MM.1S (cell line): ENCODE results near the gene AMPD2.

Experiments used
- EZH2 ChIP-seq: fragments of 300-600 bp; sonication (generic); optimal IDR thresholded peaks from 2 replicates; pipeline ENCODE3; 2017; ENCODE audit warnings: low read depth, mild to moderate bottlenecking, antibody characterized with exemption, low read length, mixed read lengths
- TF ChIP-seq, protein P1 (sequence below): fragments of 300-600 bp; sonication (generic); IDR thresholded peaks from 2 replicates; pipeline ENCODE4 v1.5.1; 2016; ENCODE audit warnings: antibody characterized with exemption, low read length, mixed read lengths

- TF ChIP-seq, protein P1, sequence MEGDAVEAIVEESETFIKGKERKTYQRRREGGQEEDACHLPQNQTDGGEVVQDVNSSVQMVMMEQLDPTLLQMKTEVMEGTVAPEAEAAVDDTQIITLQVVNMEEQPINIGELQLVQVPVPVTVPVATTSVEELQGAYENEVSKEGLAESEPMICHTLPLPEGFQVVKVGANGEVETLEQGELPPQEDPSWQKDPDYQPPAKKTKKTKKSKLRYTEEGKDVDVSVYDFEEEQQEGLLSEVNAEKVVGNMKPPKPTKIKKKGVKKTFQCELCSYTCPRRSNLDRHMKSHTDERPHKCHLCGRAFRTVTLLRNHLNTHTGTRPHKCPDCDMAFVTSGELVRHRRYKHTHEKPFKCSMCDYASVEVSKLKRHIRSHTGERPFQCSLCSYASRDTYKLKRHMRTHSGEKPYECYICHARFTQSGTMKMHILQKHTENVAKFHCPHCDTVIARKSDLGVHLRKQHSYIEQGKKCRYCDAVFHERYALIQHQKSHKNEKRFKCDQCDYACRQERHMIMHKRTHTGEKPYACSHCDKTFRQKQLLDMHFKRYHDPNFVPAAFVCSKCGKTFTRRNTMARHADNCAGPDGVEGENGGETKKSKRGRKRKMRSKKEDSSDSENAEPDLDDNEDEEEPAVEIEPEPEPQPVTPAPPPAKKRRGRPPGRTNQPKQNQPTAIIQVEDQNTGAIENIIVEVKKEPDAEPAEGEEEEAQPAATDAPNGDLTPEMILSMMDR: no peak
- no peak for TF ChIP-seq EZH2
These were observed 25.0 kb downstream of the AMPD2 start for GRCh38 chr1:109644670-109645069.
